Measurements from ENCODE around the gene DPH7.

GRCh38 chr9:137618105-137619067 is 39.7 kb upstream of the DPH7 start, which contains the start of gene EHMT1:
- no peak for TF ChIP-seq CTCF (IDR thresholded peaks at IDR 0.05; ENCODE audit: insufficient read depth, low read depth, low read length)
- TF ChIP-seq EZH2 (IDR thresholded peaks at IDR 0.05; ENCODE audit: insufficient read depth, low read length) = no peak
